Measurements from ENCODE around the gene DUSP18.
"Not testable (repeated sequence)": the region's sequence is repeated elsewhere in the genome, so short reads cannot be mapped to it uniquely, and the experiment has no call there.

Gene DUSP18

DNA sequence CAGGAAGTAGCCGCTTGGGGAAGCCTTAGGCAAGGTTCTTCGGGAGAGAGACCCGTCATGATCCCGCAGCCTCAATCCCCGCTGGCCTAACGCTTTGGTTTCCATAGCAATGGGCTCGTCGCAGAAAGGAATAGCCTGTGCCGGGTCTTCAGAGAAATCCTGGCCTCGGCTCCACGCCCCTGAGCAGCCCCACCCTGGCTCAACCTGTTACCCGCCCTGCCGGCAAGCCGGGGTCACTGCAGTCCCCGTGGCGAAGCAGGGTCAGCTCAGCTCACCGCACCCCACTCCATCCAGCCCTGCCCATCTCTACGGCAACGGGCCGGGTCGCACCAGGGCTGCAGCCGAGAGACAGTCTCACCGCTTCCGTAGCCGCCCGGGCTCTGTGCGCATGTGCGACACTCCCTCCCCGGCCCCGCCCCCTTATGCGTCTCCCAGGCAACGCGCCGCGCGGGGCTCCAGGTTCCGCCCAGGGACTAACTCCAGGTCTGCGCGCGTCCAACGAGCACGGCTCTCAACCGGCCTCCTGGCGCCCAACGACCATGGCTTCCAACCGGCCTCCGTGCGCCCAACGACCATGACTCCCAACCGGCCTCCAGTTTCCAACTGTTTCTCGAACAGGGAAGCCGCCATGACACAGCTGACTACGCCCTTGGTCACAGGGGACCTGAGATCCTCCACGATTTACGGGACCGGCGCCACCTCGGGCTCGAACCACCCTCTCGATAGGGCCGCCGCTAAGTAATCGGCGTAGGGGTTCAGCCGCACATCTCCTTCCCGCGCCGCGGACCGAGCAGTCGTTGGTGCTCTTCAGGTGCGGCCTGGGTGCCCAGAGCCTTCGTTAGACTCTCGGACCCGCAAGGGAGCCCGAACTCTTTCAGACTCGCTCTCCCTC, at the start of gene DUSP18:
DUSP18 (minus strand) TSS at position 382 of the 892 bp plus-strand sequence. CDS start 3,872 bp downstream, outside the sequence.
- DNase-seq, result peak; percentile 86

- no peak for DNase-seq
Measured at GRCh38 chr22:30714062-30714461, 46.4 kb upstream of the DUSP18 start.

DNA sequence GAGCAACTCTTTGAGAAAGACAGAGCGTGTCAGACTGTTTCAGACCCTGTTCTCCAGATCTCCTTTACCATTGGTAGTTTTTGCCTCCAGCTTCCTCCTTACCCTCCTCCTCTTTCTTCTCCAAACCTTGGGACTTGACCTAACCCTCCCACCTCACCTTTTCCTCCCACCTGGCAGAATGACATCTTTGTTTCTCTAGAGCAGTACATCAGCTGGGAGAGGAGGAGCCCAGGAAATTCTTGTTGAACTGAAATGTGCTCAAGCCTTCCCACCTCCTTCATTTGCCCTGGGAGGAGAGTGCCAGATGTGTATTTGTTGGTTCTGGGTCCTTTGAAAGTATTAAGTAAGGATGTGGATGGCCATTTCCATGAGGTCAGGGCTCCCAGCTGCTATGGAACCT, 44.4 kb upstream of the DUSP18 start:
- DNase-seq, result peak; percentile 14

GRCh38 chr22:30709980-30710379, 42.3 kb upstream of the DUSP18 start:
- DNase-seq, result not testable (repeated sequence)

- DNase-seq, result peak; percentile 99
Measured at GRCh38 chr22:30705710-30706651, 38.3 kb upstream of the DUSP18 start.

DNA sequence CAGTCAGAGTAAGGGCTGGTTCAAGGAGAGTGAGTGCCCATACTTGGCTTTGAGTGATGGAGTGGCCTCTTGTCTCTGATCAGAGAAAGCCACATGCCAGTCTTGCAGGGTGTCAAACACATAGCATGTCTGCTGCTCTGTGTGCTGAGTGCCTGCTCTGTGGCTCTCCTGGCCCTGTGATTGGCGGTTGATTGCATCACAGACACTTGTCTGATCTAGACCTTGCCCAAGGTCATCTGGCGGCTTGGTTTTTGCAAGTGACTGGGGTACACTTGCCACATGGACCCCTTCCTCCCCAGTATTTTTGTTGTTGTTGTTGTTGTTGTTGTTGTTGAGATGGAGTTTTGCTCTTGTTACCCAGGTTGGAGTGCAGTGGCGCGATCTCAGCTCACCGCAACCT, 37.3 kb upstream of the DUSP18 start:
- DNase-seq, result no peak

- DNase-seq, result no peak
Measured at GRCh38 chr22:30702856-30703255, 35.2 kb upstream of the DUSP18 start.

- no peak for DNase-seq
Measured at GRCh38 chr22:30701872-30702271, 34.2 kb upstream of the DUSP18 start.

- no peak for DNase-seq
Measured at GRCh38 chr22:30697975-30698374, 30.3 kb upstream of the DUSP18 start.

DNA sequence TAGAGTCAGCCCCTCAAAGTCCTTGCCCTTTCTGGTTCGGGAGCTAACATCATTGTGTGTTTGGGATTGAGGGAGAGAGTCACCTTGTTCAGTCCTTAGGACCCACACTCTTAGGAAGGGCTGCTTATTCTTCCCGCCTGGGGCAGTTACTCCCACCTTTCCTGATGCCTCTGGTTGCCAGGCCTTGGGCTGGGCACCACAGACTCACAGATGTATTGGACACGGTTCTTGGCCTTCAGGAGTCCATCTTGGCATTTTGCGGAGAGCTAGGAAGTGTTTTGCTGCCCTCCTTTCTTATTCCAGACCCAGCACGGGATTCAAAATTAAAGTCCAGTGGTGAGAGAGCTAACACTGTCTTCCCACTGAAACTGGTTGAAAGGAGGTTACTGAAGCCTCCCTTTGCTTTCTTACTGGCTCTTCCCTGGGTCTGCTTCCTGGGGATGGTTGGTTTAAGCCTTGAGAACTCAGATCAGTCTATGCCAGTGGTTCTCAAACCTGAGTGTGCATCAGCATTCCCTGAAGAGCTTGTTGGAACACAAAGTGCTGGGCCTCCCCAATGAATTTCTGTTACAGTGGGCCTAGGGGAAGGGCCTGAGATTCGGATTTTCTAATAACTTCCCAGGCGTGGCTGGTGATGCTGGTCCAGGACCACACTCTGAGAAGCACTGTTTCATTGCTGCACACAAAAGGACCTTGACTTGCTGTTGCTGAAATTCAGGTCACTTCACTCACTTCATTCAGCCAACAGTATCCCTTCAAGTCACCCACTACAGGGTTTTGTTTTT, 28.4 kb upstream of the DUSP18 start:
- no peak for DNase-seq

DNA sequence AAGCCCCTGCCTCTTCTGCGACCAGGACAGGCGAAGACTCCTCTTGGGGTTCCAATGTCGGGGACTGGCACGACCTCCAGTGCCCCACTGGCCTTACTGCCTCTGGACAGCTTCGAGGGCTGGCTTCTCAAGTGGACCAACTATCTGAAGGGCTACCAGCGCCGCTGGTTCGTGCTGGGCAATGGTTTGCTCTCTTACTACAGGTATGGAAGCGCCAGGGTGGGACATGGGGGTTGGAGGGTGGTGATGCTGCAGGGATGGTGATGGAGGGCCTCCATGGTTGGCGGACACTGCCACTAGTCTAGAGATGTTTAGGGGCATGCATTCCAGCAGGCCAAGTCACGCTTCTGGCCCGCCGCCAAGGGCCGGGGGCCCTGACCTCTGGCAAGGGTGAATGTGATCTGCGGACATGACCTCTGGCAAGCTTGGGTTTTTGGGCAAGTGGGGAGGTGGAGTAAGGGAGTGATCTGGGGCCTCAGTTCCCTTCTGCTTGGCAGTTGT, 27.7 kb upstream of the DUSP18 start:
- no peak for DNase-seq

- DNase-seq, result peak; percentile 29
Measured at GRCh38 chr22:30694640-30695350, 27.1 kb upstream of the DUSP18 start, which contains the start of gene OSBP2. Gene OSBP2 (plus strand): TSS chr22:30694874. CDS start chr22:30694910, 36 bp downstream.

GRCh38 chr22:30694171-30694639, 26.5 kb upstream of the DUSP18 start:
- DNase-seq, result peak; percentile 83

DNA sequence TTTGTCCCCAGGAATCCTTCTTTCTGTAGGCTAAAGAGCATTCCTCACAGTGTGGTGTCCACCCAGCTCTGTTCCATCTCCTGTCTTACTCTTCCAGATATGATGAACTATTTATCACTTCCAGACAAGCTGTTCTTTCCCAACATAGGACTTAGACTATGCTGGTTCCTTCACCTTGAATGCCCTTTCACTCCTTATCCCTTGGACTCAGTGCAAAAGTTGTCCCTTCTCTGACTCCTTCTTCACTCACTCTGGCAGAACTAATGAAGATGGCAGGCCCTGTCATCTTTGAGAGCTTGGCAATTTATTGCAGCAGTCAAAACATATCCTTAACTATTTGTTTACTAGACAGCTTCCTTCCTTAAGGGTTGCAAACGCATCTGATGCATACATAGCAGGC, 23.5 kb upstream of the DUSP18 start:
- no peak for DNase-seq

DNA sequence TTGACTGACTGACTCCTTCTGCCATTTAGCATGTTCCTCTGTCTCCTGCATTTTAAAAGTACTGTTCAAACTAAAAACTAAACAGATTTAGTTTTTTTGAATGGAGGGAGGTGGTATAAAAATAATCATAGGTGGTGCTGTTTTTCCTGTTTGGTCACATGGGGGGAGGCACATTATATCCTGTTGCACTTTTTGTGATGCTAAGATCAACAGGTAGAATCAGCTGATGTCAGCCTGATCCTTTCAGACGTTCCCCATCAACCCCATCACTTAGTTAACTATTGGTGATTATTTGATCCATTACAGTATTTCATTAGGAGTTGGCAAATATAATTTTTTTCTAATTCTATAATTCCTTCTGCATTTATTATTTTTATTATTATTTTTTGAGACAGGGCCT, 21.9 kb upstream of the DUSP18 start:
- DNase-seq, result no peak

DNA sequence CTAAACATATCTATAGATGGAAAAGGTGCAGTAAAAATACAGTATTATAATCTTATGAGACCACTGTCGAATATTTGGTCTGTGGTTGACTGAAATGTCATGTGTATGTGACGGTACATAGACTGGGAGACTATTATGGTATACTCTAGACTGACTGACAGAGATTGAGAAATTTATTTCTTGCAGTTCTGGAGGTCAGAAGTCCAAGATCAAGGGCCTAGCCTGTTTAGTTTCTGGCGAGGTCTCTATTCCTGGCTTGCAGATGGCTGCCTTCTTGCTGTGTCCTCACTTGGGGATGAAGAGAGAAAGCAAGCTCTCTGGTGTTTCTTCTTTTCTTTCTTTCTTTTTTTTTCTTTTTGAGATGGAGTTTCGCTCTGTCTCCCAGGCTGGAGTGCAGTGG, 19.7 kb upstream of the DUSP18 start:
- DNase-seq, result no peak

GRCh38 chr22:30685178-30685577, 17.5 kb upstream of the DUSP18 start:
- no peak for DNase-seq

DNA sequence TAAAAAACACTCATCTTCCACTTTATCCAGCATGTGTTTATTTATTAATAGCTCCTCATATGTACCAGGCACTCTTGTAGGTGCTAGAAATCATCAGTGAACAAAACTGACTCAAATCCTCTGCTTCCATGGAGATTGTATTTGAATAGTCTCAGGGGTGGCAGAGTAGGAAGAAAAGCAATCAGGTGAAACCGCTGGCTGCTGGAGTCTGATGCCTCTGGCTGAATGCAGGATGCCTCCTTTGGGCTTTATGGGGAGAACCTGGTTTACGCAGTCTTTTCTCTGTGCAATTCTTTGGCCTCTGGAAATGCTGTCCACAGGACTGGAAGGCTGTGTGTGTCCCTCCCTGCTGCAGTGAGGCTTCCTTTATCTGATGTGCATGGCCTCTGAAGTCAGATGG, 14.2 kb upstream of the DUSP18 start:
- no peak for DNase-seq

DNA sequence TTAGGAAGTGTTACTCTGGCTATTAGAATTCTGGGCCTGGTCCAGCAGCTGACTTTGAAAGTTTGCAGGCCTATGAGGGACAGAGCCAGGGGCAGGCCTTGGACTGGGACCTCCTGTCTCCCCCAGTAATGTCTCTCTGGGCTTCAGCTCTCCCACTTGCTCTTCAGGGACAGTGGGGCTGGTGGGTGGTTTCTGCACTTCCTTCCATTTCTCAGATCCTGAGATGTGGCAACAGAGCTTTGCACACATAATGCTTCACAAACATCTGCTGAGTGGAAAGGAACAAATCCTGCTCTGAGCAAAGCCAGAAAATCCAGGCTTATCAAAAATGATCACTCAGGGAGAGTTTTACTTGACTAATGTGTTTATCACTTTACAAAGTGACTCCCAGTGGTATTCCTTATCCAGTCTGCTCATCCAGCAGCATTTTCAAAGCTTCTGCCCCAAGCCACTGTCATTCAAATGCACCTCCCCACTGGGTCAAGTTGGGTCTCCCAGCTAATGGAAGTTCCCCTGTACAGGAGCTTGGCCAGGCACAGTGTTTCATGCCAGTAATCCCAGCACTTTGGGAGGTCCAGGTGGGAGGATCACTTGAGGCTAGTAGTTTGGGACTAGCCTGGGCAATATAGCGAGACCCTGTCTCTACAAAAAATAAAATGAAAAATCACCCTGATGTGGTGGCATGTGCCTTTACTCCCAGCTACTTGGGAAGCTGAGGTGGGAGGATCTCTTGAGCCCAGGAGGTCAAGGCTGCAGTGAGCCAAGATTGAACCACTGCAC, 13.5 kb upstream of the DUSP18 start:
- no peak for DNase-seq

DNA sequence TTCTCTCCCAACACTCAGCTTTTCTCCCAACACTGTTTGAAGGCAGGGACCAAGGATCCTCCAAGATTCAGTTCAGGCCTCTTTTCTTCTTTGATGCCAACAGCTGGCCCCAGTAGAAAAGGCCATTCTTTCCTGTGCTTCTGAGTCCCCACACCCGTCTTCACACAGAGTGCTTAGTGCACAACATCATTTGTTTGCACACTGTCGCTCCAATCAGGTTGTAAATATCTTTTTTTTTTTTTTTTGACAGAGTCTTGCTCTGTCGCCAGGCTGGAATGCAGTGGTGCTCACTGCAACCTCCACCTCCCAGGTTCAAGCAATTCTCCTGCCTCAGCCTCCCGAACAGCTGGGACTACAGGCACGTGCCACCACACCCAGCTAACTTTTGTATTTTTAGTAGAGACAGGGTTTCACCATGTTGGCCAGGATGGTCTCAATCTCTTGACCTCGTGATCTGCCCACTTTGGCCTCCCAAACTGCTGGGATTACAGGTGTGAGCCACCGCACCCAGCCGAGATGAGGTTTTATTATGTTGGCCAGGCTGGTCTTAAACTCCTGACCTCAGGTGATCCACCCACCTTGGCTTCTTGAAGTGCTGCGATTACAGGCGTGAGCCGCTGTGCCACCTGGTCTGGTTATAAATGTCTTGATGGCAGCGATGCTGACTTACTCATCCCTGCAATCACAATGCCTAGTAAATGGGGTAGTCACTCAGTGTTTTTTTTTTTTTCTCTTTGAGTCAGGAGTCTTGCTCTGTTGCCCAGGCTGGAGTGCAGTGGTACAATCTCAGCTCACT, 12.4 kb upstream of the DUSP18 start:
- DNase-seq, result not testable (repeated sequence)
